ENCODE results near the gene KIR2DL1.
A peak's percentile ranks its signal among the peaks of the same experiment; 100 is the strongest.
"Not testable (repeated sequence)": the region's sequence is repeated elsewhere in the genome, so short reads cannot be mapped to it uniquely, and the experiment has no call there.

The KIR2DL1 gene

GRCh38 chr19:54771018-54771960 lies 1.7 kb downstream of the KIR2DL1 start:
- DNase-seq: not testable (repeated sequence)

GRCh38 chr19:54772666-54773065 lies 3.1 kb downstream of the KIR2DL1 start:
- not testable (repeated sequence) for DNase-seq

- not testable (repeated sequence) for DNase-seq
These were observed 5.7 kb downstream of the KIR2DL1 start for GRCh38 chr19:54775095-54775815.

GRCh38 chr19:54775830-54776229 lies 6.2 kb downstream of the KIR2DL1 start:
- not testable (repeated sequence) for DNase-seq

GRCh38 chr19:54777851-54778250 lies 8.3 kb downstream of the KIR2DL1 start:
- not testable (repeated sequence) for DNase-seq

GRCh38 chr19:54778896-54779295 lies 9.3 kb downstream of the KIR2DL1 start:
- DNase-seq: not testable (repeated sequence)

GRCh38 chr19:54782916-54783315 lies 13.3 kb downstream of the KIR2DL1 start:
- DNase-seq: not testable (repeated sequence)

GRCh38 chr19:54786091-54786723 lies 16.6 kb downstream of the KIR2DL1 start:
- DNase-seq: peak; percentile 57

GRCh38 chr19:54788154-54788553 lies 18.6 kb downstream of the KIR2DL1 start:
- not testable (repeated sequence) for DNase-seq

GRCh38 chr19:54790711-54791110 lies 21.1 kb downstream of the KIR2DL1 start:
- DNase-seq: no peak

- DNase-seq: no peak
These were observed 21.9 kb downstream of the KIR2DL1 start for GRCh38 chr19:54791476-54791875.

GRCh38 chr19:54792814-54793213 lies 23.2 kb downstream of the KIR2DL1 start:
- no peak for DNase-seq

GRCh38 chr19:54795758-54796157 lies 26.2 kb downstream of the KIR2DL1 start:
- DNase-seq: no peak

- DNase-seq: no peak
These were observed 33.8 kb downstream of the KIR2DL1 start, which contains the start of gene KIR2DL4 for GRCh38 chr19:54803410-54803809. TSS of gene KIR2DL4 (plus strand) at chr19:54803610. CDS start at chr19:54803652, 42 bp downstream.

GRCh38 chr19:54804101-54804500 lies 34.5 kb downstream of the KIR2DL1 start:
- no peak for DNase-seq

- DNase-seq: no peak
These were observed 35.0 kb downstream of the KIR2DL1 start for GRCh38 chr19:54804571-54804970.

GRCh38 chr19:54805665-54806515 lies 36.3 kb downstream of the KIR2DL1 start:
- DNase-seq: no peak

GRCh38 chr19:54806516-54806838 lies 36.9 kb downstream of the KIR2DL1 start:
- no peak for DNase-seq

GRCh38 chr19:54814571-54814970 lies 45.0 kb downstream of the KIR2DL1 start:
- DNase-seq: not testable (repeated sequence)

- not testable (repeated sequence) for DNase-seq
These were observed 46.7 kb downstream of the KIR2DL1 start, which contains the start of gene KIR3DL1 for GRCh38 chr19:54816251-54816650. TSS of gene KIR3DL1 (plus strand) at chr19:54816468.

GRCh38 chr19:54817670-54818536 lies 48.3 kb downstream of the KIR2DL1 start:
- DNase-seq: no peak

Measured in NCI-H2029 (cell line).